IPS DF 6.9 (cell line): ENCODE results near the gene TPSD1.

Experiments used
- DNase-seq: peaks from one replicate; pipeline ENCODE4 v3.0.0-alpha.2; 2013; ENCODE audit warnings: low read depth, low spot score
- H3K27ac ChIP-seq: one replicate; pipeline ENCODE4 v1.5.1; 2013; ENCODE audit warnings: low read length, control low read depth
- H3K27me3 ChIP-seq: 2 replicates; pipeline ENCODE4 v1.6.1; 2013; ENCODE audit warnings: mild to moderate bottlenecking, low read length; ENCODE audit not compliant: control insufficient read depth, insufficient read depth
- H3K36me3 ChIP-seq: 2 replicates; pipeline ENCODE4 v1.6.1; 2013; ENCODE audit warnings: low read length; ENCODE audit not compliant: control insufficient read depth, insufficient read depth
- H3K4me1 ChIP-seq: 2 replicates; pipeline ENCODE4 v1.6.1; 2013; ENCODE audit warnings: low read length; ENCODE audit not compliant: control insufficient read depth, insufficient read depth
- H3K4me3 ChIP-seq: 2 replicates; pipeline ENCODE4 v1.5.1; 2013; ENCODE audit warnings: mild to moderate bottlenecking, low read length
- H3K9me3 ChIP-seq: 2 replicates; pipeline ENCODE4 v1.6.1; 2013; ENCODE audit warnings: low read length, inconsistent platforms; ENCODE audit not compliant: control insufficient read depth, insufficient read depth
- WGBS: extraction: QIAGEN DNeasy Blood & Tissue Kit; methylation state at CpG from one replicate; pipeline ENCODE4 v1.1.7; 2013; ENCODE audit warnings: mixed read lengths, missing lambda C conversion rate; ENCODE audit not compliant: insufficient read length, insufficient coverage; 5-methylcytosine and 5-hydroxymethylcytosine counted together

The TPSD1 gene

DNA sequence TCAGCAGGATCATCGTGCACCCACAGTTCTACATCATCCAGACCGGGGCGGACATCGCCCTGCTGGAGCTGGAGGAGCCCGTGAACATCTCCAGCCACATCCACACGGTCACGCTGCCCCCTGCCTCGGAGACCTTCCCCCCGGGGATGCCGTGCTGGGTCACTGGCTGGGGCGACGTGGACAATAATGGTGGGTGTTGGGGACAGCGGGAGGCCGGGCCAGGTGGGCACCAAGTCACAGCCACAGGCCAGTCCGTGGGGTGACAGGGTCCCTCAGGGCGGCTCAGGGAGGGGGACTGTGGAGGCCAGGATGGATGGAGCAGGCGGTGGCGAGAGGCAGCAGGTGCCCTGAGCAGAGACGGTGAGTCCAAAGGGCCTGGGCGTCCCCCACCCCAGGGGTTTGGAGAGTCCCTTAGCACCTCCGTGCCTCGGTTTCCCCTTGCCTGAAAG lies 1.0 kb downstream of the TPSD1 start:
- no CpG with 5 or more reads among the region's 22 CpGs for WGBS
- Histone ChIP-seq H3K36me3 (no peaks in the 10 kb centered on the region; the same call in 1 of the 2 replicates), H3K4me1 (peaks cover 5% of the 10 kb centered on the region), H3K9me3 (no peaks in the 10 kb centered on the region), H3K4me3 (no peak overlapping the region), H3K27me3 (no peaks in the 10 kb centered on the region; the same call in 1 of the 2 replicates), H3K27ac (no peak overlapping the region)
- no peak for DNase-seq

DNA sequence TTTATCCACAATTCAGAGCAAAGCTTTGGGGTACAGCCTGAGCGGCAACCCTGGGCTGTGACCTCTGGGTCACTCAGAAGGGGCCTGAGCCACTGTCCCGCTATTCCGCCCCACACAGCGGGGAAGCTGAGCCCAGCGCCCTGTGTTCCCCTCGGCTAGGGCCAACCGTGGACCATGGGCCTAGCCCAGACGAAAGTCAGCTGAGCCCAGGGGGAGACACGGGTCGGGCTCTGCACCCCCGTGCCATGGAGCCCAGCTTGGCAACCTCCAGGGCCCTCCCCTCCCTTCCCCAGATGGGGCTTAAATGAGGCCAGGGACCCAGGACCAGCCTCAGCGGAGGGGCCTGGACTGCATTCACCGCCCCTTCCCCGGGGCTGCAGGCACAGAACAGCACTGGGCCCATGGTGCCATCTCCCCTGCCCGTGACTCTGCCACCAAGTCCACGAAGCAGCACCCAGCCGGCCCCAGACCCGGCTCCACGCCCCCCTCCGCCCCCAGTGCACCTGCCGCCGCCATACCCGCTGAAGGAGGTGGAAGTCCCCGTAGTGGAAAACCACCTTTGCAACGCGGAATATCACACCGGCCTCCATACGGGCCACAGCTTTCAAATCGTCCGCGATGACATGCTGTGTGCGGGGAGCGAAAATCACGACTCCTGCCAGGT lies 1.8 kb downstream of the TPSD1 start:
- Histone ChIP-seq H3K9me3 (no peaks in the 10 kb centered on the region), H3K36me3 (no peaks in the 10 kb centered on the region; the same call in 1 of the 2 replicates), H3K27ac (no peak overlapping the region), H3K27me3 (no peaks in the 10 kb centered on the region; the same call in 1 of the 2 replicates), H3K4me3 (no peak overlapping the region), H3K4me1 (peaks cover 5% of the 10 kb centered on the region)
- WGBS, result no CpG with 5 or more reads among the region's 34 CpGs
- DNase-seq, result no peak

DNA sequence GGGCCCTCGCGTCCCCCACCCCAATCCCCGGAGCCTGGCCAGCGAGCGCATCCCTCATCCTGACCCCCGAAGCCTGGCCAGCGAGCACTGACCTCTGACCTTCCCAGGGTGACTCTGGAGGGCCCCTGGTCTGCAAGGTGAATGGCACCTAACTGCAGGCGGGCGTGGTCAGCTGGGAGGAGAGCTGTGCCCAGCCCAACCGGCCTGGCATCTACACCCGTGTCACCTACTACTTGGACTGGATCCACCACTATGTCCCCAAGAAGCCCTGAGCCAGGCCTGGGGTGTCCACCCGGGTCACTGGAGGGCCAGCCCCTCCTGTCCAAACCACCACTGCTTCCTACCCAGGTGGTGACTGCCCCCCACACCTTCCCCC lies 2.3 kb downstream of the TPSD1 start:
- no peak for DNase-seq
- H3K9me3 ChIP-seq, result no peaks in the 10 kb centered on the region
- H3K4me3 ChIP-seq, result no peak overlapping the region
- no peaks in the 10 kb centered on the region; the same call in 1 of the 2 replicates for H3K27me3 ChIP-seq
- peaks cover 5% of the 10 kb centered on the region for H3K4me1 ChIP-seq
- H3K27ac ChIP-seq, result no peak overlapping the region
- WGBS, result no CpG with 5 or more reads among the region's 12 CpGs
- H3K36me3 ChIP-seq, result no peaks in the 10 kb centered on the region; the same call in 1 of the 2 replicates

DNA sequence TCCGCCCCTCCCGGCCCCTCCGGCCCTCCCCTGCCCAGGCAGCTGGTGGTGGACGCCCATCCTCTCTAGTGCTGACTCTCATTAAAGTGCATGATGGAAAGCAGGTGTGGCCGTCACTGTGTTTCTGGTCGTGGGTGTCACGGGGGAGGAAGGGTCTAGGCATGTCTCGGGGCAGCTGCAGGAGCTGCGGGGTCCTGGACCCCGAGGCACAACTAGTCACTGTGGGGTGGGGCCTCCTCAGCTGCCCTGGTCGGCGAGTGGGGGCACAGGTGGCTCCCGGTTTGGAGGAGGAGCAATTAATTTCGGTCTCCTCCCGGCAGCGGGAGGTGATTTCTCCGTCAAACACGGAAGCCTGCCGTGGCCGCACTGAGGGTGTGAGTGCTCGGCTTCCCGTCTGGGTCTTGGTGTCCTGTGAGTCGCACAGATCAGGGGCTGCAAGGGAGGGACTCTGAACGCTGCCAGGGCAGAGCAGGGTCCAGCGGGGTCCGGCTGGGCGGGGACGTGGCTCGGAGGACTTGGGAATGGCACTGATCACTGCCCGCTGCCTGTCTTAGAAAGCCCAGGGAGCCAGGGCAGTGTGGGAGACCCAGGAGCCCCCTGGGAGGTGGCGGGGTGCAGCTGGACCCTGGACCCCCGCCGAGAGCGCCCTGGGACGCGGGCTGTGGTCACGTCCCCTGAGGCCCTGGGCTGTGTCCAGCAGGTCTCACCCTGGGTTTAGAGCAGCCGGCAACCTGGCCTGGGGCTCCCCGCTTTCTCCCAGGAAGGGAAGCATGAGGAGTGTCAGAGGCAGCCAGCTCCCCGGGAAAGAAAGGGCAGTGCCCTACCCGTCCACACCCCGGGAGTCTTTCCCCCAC lies 3.3 kb downstream of the TPSD1 start:
- H3K4me1 ChIP-seq, result peaks cover 5% of the 10 kb centered on the region
- H3K27me3 ChIP-seq, result no peaks in the 10 kb centered on the region; the same call in 1 of the 2 replicates
- H3K36me3 ChIP-seq, result no peaks in the 10 kb centered on the region; the same call in 1 of the 2 replicates
- DNase-seq, result no peak
- WGBS, result no CpG with 5 or more reads among the region's 42 CpGs
- H3K9me3 ChIP-seq, result no peaks in the 10 kb centered on the region
- H3K27ac ChIP-seq, result no peak overlapping the region
- peak overlapping the region; percentile 5; the same call in 1 of the 2 replicates for H3K4me3 ChIP-seq

- WGBS, result no CpG with 5 or more reads among the region's 11 CpGs
- Histone ChIP-seq H3K4me1 (peaks cover 5% of the 10 kb centered on the region), H3K27ac (no peak overlapping the region), H3K27me3 (no peaks in the 10 kb centered on the region; the same call in 1 of the 2 replicates), H3K36me3 (no peaks in the 10 kb centered on the region; the same call in 1 of the 2 replicates), H3K9me3 (no peaks in the 10 kb centered on the region), H3K4me3 (no peak overlapping the region)
- DNase-seq, result no peak
Observed at GRCh38 chr16:1259760-1260068, 3.8 kb downstream of the TPSD1 start.

DNA sequence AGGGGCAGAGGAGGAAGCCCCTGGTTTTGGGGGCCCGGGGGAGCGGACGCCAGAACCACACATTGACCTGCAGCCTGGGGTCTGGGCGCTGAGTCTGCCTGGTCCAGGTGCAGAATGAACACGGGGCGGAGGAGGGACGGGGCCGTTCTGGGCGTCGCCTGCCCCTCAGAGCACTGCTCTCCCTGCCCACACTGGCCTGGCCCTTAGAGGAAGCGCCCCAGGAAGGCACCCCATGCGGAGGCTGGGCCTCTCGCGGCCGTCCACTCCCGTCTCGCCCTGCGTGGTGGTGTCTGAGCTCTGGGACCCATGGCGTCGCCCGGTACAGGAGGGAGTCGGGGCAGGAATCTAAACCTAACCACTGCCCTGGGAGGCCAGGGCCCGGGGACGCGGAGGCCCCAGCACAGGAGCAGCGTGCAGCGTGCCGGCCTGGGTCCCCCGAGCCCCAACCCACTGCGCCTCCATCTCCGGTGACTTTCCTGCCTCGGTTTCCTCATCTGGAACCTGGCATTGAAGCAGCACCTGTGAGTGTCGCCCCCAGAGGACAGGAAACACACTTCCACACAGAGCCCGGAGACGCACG lies 4.3 kb downstream of the TPSD1 start:
- no peak for DNase-seq
- H3K9me3 ChIP-seq, result no peaks in the 10 kb centered on the region
- no peak overlapping the region for H3K4me3 ChIP-seq
- no peaks in the 10 kb centered on the region; the same call in 1 of the 2 replicates for H3K27me3 ChIP-seq
- H3K36me3 ChIP-seq, result no peaks in the 10 kb centered on the region; the same call in 1 of the 2 replicates
- no peak overlapping the region for H3K27ac ChIP-seq
- WGBS, result no CpG with 5 or more reads among the region's 36 CpGs
- peaks cover 7% of the 10 kb centered on the region for H3K4me1 ChIP-seq

- WGBS, result no CpG with 5 or more reads among the region's 47 CpGs
- no peaks in the 10 kb centered on the region; the same call in 1 of the 2 replicates for H3K27me3 ChIP-seq
- peaks cover 7% of the 10 kb centered on the region for H3K4me1 ChIP-seq
- no peak overlapping the region for H3K4me3 ChIP-seq
- DNase-seq, result no peak
- no peaks in the 10 kb centered on the region; the same call in 1 of the 2 replicates for H3K36me3 ChIP-seq
- H3K9me3 ChIP-seq, result no peaks in the 10 kb centered on the region
- no peak overlapping the region for H3K27ac ChIP-seq
Observed at GRCh38 chr16:1261131-1261892, 5.4 kb downstream of the TPSD1 start.

DNA sequence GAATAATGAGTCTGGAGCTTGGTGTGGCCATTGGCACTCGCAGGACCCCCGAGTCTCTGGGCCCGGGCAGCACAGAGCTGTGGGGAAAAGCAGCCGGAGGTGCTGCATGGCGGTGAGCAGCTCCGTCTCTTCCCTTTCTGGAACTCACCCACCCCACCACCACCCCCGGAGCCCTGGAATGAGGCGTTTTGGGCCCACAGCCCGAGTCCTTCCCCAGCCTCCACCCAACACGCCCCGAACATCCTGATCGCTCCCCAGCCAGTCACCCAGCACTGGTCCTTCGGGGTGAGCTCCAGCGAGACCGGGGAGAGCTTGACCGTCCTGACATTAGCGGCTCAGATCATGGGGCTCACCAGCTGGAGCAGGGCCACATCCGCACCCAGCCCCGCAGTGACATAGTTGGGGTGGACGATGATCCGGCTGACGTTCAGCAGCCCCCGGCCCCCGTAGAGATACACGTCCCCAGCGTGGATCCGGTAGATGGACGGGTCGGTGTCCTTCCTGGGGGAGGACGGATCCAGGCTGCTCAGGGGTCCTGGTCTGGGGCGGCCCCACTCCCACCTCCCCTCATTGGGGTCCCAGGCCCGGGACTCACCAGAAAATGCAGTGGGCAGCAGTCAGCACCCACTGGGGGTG lies 6.5 kb downstream of the TPSD1 start:
- Histone ChIP-seq H3K27me3 (no peaks in the 10 kb centered on the region; the same call in 1 of the 2 replicates), H3K9me3 (no peaks in the 10 kb centered on the region), H3K4me3 (no peak overlapping the region), H3K36me3 (no peaks in the 10 kb centered on the region; the same call in 1 of the 2 replicates), H3K27ac (no peak overlapping the region), H3K4me1 (peaks cover 7% of the 10 kb centered on the region)
- WGBS, result no CpG with 5 or more reads among the region's 32 CpGs
- no peak for DNase-seq

GRCh38 chr16:1262846-1263221 lies 7.0 kb downstream of the TPSD1 start:
- H3K27me3 ChIP-seq, result no peaks in the 10 kb centered on the region; the same call in 1 of the 2 replicates
- WGBS, result no CpG with 5 or more reads among the region's 9 CpGs
- peaks cover 7% of the 10 kb centered on the region for H3K4me1 ChIP-seq
- no peaks in the 10 kb centered on the region; the same call in 1 of the 2 replicates for H3K36me3 ChIP-seq
- no peak for DNase-seq
- no peak overlapping the region for H3K27ac ChIP-seq
- H3K4me3 ChIP-seq, result no peak overlapping the region
- no peaks in the 10 kb centered on the region for H3K9me3 ChIP-seq
